HT-29 (cell line): ENCODE measurements around the gene POLE. TPM values are rescaled to one million over a fixed set of nuclear protein-coding genes. Genes with fewer than 3 reads are reported as not detected.
"Not testable (repeated sequence)": the region's sequence is repeated elsewhere in the genome, so short reads cannot be mapped to it uniquely, and the experiment has no call there.

Experiments used
- DNase-seq: peaks from one replicate; pipeline ENCODE4 v3.0.0-alpha.2; 2015; ENCODE audit warnings: low spot score
- total RNA-seq: library from RNA; depleted of rRNA; stranded (reverse); fragments of >200 nt; shearing (Covaris generic); gene quantifications from 2 replicates; pipeline ENCODE4 v1.2.3, GENCODE V29; 2014

The POLE gene
- total RNA-seq, 1 experiment from 2014 or later: 104 TPM

DNA sequence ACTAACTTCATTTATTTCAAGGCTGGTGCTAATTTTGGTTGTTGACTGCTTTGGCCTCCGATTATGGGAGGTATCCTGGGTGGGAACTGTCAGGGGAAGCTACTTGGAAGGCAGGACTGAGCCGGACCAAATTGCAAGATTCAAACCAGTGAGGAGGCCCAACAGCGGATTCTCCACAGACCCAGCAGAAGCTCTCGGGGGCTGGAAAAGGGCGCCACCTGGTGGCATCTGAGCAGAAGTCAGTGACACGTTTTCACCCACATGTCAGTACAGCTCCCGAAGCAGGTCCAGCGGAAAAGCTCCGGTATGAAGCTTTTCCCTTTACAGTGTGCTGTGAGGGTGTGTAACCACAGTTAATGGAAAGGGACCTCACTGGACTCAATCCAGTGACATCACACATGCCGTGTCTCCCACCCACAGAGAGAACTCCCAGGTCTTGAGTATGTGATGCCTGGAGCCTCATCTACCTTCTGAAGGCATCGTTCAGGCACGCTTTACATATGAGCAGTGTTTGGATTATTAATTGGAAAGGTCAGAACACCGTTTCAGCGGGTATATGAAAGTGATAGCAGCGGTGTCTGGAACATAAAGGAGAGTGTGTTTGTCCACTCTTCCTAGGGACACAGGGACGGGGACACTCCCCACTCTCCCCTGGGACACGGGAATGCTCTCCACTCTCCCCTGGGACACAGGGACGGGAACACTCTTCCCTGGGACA, 72.1 kb downstream of the POLE start:
- peak; percentile 91 for DNase-seq

DNA sequence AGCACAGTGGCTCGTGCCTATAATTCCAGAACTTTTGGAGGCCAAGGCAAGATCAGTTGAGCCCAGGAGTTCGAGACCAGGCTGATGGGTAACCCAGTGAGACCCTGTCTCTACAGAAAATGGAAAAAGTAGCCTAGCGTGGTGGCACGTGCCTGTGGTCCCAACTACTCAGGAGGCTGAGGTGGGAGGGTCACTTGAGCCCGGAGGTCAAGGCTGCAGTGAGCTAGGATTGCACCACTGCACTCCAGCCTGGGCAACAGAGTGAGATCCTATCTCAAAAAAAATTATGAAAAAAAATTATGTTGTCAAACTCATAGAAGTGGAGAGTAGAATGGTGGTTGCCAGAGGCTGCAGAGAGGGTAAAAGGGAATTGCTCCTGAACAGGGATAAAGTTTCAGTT, 73.1 kb downstream of the POLE start:
- DNase-seq: no peak

DNA sequence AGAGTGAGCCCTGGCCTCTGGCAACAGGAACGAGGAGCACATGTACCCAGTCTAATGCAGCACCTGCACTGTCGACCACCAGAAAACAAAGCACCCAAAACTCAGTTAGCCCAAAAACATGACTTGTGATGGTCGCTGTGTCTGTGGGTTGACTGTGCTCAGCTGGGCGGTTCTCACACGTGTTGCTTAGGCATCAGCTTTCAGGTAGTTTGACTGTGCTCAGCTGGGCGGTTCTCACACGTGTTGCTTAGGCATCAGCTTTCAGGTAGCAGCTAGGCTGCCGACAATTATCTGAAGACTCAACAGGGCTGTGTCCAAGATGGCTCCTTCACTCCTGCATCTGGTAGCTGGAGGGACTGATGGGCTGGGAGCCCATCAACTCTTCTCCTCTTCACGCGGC, 75.5 kb downstream of the POLE start:
- no peak for DNase-seq

DNA sequence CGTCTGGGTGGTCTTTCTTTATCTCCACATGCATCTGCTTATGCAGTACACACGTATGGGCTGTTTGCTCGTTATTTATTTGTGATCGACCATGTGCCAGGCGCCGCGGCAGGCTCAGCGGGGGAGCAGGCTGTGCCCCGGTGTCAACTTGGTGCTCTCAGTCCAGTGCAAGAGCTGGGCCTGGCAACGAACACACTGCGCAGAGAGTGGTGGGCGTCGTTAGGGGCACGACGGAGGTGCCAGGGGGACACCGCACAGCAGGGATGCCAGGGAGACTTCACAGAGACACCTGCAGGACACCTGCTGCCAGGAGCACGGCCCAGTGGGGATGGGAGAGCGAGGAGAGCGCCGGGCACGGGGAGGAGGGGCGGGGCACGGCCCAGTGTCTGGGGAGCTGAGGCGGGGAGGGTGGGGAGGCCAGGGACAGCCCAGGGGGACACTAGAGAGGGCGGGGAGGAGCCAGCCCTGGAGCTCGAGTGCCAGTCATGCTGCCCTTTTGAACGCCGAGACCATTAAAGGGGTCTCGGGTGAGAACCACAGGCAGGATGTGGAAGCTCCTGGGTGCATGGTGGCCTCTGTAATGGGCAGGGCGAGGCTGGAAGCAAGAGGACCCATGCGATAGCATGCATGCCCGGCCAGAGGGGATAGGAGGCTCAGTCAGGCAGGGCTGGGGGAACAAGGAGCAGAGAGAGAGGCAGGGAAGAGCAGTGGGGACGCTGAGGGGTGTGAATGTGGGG, 76.1 kb downstream of the POLE start:
- no peak for DNase-seq

DNA sequence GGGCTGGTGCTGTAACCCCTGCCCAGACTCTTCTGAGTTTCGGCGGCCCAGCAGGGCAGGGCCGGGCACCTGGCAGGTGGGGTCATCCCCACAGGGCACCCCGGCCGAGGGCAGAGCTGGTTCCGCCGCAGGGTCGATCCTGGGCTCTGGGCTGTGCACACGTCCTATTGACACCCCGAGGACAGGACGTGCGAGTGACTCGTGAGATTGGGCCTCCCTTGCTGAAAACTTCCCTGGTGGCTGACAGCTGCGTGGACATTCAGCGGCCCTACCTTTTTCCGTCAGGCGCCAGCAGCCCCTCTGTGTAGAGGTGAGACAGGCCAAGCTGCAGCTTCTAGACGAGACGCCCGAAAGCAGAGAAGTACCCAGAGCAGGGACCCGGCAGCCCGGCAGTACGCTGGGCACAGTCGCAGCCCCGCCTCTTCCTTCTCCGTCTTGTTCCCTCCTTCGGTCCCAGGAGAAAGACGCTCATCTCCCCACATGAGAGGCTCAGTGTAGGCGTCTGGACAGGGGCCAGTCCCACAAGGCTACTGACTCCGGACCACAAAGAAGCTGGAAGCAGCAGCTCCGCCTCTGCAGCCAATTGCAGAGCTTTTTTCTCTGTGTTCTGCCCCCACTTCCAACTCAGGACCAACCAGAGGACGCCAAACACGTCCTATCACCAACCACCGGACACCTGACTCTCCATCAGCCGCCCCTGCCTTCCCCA, 76.9 kb downstream of the POLE start, which contains the start of gene LRCOL1:
Gene LRCOL1, minus strand, starts transcription at position 532 of the 709 bp plus-strand sequence. CDS start 4,331 bp downstream, outside the sequence.
- DNase-seq: no peak

DNA sequence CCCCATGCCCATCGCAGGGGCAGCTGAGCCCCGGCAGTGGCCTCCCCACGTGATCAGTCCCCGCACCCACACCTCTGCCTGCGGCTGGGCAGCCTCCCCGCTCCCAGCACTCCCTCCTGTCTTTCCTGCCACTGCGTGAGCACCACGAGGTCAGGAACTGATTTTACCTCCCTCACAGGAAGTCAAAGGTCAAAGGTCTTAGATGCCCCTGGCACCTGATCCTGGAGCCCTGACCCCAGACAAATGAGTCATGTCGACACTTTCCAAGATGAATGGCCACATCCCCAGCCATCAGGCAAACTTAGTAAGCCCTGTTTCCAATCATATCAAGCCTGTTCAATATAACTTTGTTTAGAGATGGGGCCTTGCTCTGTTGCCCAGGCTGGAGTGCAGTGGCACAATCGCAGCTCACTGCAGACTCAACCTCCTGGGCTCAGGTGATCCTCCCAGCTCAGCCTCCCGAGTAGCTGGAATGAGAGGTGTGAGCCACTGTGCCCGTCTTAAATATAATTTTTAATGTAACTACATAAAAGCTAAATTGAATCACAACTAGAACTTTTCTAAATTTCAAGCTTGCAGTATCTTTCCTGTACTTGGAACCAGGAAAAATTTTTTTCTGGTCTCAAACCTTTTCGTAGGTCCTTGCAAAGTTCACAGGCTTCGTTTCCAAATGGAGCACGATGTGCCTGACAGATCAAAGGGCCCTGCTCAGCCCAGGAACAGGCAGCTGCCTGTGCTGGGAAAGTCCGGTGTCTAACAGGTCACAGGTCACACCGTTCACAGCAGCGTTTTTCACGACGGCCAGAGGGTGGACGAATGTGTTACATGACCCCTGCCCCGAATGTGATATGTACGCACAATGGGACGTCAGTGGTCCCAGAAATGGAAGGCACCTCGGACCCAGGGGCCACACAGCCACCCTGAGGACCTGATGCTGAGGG, 78.6 kb downstream of the POLE start:
- no peak for DNase-seq

DNA sequence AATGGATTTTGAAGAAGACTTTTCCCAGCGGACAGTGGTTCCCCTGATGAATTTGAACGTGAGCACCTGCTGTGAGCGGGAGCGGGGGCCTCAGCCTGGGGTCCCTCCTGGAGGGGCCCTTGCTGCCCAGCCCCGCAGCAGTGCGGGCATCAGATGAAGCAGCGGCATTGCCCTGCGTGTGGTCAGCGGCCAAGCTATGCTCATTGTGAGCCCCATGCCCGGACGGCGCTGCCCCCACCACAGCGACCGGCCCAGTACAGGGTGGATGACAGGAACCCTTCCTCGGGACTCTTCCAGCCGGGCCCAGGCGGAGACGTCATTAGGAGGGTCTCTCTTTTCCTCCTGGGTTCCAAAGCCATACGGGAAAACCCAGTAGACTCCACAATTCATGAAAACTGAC, 80.2 kb downstream of the POLE start:
- no peak for DNase-seq

DNA sequence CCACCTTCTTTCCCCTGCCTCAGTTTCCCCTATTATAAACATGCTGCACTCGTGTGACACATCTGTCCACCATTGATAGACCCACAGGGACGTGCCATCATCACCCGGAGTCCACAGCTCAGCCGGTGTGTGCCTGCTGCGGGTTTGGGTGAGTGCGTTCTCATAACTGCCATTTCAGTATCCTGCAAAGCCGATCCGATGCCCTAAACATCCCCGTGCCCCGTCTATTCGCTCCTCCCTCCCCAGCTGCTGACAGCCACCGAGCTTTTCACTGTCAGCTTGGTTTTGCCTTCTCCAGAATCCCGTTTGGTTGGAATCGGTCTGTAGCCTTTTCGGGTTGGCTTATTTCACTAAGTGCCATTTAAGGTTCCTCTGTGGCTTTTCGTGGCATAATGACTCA, 80.7 kb downstream of the POLE start:
- DNase-seq: no peak

DNA sequence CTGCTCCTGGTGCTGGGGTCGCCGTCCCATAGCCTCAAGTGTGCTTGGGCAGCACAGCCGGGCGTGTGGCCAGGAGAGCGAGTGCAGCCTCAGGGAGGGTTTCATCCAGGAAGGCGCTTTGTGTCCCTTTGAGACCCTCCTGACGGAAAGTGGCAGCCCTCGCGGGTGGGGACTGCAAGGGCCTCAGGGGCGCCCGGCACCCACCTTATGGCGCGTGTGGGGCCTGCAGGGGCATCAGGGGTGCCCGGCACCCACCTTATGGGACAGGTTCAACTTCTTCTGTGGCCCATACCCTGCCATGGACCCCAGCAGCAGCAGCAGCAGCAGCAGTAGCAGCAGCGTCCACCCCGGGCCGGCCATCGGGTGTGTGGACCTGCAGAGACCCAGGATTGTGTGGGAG, 81.2 kb downstream of the POLE start:
- DNase-seq: no peak

DNA sequence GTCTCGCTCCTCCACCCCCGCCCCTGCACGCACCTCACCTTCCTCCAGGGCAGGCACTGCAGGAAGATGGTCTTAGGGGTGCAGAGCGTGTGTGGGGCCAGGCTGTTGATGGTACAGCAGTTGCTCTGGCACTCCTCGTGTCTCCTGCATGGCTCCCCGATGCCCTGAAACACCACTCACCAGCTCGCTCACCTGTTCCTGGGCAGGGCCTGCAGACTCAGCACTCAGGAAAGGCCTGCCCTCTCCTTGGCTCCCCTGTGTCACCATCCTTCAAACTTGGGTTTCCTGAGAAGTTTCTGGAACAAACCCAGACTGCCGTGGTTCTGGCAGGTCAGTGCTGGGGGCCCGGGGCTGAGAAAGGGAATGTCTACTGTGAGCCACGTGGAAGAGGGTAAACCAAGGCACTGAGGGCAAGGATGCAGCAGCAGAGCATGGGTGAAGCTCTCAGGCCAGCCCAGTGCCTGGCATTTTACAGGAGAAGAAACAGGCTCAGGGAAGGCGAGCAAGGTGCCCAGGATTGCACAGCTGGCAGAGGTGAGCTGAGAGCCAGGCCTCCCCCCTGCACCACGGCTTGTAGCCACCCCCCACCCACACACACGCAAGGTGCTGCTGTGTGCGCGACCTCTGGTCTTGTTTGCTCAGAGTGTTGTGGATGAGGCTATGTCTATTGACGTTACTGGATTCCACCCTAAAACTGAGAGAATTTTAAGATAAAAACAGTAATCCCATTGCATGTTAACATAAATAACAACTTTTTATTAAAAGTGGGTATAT, 82.3 kb downstream of the POLE start:
- DNase-seq: no peak

DNA sequence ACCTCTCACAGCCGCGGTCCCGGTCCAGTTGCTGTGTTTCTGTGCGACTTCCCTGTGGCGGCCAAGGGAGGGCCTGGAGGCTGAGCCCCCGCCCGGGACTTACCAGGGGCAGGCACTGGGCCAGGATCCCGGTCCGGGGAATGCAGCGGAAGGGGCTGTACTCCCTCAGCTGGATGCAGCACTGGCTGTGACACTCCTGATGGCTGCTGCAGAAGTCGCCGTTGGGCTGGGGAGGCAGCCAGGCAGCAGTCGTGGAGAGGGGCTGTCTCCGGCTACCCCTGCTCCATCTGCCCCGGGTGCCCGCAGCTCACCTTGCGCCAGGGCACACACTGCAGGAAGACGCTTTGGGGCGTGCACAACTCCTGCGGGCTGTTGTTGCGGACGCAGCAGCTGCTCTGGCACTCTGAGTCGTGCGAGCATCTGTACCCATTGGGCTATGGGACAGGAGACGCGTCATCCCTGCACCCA, 83.0 kb downstream of the POLE start:
- no peak for DNase-seq

DNA sequence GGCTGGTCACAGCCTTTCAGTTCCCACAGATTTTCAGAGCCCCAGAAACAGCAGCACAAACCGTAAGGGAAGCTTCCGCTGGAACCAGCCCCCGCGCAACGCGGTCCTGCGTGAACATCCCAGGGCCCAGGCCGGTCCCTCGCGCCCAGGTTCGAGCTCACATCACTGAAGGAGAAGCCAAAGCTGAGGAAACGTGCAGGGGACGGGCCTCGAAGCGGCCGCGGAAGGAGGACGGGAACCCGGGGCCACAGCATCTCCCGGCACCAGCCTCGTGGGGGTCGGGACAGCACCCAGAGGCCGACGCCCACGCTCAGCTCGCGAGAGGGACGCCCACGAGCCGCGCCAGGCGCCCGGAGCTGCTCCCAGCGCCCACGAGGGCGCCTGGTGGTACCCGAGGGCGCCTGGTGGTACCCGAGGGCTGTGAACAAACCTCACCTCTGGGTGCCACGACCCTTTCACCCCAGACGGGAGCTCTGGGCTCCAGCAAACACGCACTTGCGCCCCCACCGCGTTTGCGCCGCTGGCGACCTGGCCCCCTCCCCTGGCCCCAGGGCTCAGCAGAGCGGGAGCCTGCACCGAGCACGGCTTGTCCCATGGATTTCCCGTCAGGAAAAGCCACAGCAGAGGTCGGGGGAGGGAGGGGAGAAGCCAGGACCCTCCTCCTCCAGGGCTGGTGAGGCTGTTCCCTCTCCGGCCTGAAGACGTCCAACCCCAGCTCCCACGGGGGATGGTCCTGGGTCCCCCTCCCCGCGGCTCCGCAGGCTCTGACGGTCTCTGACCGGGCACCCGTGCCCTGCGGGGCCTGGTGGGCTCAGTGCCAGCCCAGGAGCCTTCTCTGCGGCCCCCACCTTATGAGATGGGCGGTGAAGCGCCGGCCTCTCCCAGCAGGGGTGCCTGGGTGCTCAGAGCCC, 83.6 kb downstream of the POLE start:
- no peak for DNase-seq

DNA sequence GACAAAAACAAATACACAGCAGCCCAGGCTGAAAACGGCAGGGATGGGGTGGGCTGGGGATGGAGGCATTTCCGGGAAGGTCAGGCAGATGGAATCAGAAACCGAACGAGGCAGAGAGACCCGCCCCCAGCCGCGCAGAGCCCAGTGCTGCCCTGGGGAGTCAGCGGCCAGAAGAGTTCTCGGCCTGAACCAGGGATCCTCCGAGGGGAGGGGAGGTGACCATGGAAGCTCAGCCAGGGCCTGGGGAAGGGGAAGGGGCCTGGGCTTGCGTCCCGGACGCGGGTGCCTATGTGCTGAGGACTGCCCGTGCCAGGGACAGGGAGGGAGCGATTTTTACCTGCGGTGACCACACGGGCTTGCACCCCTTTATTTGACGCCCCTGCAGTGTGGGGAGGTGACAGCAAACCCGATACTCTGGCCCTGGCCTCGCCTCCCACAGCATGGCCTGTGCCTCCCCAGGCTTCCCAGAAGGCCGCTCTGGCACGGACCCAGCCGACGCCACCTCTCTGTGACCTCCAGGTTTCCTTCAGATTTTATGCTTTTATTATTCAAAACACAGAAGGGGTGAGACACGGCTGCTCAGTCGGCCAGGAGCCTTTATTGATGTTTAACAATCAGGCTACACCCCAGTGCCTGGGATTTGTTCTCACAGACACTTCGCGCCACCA, 84.4 kb downstream of the POLE start:
- no peak for DNase-seq

DNA sequence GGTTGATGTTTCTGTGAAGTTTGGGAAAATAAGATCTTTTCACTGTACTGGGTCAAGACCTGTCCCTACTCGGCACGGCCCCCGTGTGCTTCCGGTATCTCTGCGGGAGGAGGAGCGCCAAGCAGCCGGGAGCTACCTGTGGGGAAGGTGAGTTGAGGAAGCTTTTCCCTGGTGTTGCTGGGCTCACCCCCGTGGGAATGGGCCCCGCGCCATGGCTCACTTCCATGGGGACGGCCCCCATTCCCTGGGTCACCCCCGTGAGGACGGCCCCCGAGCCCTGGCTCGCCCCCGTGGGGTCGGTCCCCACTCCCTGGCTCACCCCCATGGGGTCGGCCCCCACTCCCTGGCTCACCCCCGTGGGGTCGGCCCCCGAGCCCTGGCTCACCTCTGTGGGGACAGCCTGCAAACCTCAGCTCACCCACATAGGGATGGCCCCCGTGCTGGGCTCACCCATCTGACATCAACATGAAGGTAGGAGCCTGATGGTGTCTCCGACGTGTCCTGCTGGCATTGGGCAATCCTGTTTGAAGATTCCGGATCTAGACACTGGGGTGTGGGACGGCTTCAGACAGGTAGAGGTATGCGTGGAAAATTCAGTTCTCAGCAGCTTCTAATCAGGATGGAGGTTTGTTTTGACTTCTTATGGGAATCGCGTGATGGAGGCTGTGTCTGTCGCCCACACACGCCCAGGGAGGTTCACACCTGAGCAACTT, 85.8 kb downstream of the POLE start:
- DNase-seq: no peak

DNA sequence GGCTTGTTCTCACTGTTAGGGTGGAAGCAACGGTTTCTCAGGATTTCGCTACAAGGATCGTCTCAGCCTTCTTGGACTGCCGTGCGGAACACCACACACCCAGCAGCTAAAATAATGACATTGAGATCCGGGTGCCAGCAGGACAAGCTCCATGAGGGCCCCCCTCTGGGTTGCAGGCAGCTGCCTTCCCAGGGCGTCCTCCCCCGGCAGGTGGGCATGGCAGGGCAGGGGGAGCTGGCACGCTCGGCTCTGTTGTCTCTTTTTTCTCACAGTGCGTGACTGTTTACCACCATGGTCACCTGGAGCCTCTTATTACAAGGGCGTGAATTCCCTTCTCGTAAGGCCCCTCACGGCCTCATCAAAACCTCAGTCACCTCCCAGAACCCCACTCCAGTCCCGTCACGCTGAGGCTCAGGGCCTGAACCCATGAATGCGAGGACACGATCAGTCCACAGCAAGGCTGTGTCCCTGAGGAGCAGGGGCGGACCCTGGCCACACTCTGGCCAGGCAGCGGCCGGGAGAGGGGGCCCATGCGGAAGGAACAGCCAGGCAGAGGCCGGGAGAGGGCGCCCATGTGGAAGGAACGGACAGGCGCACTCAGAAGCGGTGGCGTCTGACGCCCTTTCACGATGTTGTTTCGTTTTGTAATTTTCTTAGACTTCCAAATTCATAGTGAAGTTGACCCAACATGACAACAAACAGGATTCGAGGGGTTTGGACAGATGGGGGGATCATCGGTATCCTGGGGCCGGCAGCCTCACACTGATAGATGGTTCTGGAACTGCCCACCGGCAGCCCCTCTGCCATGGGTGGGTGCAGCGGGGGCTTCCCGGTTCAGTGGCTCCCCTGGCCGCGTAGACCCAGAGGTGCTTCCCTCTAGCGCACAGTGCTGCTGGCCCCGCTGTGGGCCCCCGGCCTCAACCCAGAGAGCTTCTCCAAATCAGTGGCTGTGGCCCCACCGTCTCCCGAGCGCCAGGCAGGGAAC, 86.8 kb downstream of the POLE start:
- peak; percentile 69 for DNase-seq

DNA sequence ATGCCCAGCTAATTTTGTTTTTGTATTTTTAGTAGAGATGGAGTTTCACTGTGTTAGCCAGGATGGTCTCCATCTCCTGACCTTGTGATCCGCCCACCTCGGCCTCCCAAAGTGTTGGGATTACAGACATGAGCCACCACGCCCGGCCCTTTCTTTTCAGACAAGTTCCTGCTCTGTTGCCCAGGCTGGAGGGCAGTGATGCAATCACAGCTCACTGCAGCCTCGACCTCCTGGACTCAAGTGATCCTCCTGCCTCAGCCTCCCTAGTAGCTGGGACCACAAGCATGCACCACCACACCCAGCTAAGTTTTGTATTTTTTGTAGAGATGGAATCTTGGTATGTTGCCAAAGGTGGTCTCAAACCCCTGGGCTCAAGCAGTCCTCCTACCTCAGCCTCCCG, 87.6 kb downstream of the POLE start:
- DNase-seq: not testable (repeated sequence)
